Measurements from ENCODE around the gene ADCK1. TPM values are rescaled to one million over a fixed set of nuclear protein-coding genes. Genes with fewer than 3 reads are reported as not detected.

ADCK1 gene
- total RNA-seq, 4 donors from 2014 or later = 5.4 to 7.1 (median 5.6) TPM; not detected in 1

DNA sequence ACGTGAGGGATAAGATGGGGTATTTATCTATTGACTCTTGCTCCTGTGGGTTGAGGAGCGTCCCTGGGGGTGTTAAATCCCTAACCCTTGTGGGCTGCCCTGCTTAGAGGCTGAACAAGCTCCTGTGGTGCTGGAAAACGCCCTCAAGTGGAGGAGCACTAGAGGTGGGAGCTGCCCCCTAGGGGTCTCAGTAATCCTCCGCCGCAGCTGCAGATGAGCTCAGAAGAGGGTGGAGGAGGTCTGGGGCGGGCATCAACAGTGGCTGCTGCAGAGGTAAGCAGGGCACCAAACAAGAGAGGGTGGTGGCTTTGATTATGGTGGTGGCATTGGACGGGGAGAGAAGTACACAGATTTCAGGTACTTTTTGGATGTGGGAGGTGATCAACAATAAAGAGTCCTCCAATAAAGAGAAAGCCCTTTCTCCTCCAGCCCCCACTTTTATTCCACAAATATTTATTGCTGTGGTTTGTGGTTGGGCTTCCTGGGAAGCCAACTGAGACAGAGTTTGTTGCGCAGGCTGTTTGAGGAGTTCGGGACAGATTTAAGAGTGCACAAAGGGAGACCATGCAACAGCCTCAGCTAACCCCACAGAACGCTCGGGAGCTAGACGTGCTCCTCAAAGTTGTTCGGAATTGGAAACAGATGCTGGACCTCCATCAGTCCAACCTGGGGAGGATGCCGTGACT, 179.9 kb downstream of the ADCK1 start:
- TF ChIP-seq, protein P1, sequence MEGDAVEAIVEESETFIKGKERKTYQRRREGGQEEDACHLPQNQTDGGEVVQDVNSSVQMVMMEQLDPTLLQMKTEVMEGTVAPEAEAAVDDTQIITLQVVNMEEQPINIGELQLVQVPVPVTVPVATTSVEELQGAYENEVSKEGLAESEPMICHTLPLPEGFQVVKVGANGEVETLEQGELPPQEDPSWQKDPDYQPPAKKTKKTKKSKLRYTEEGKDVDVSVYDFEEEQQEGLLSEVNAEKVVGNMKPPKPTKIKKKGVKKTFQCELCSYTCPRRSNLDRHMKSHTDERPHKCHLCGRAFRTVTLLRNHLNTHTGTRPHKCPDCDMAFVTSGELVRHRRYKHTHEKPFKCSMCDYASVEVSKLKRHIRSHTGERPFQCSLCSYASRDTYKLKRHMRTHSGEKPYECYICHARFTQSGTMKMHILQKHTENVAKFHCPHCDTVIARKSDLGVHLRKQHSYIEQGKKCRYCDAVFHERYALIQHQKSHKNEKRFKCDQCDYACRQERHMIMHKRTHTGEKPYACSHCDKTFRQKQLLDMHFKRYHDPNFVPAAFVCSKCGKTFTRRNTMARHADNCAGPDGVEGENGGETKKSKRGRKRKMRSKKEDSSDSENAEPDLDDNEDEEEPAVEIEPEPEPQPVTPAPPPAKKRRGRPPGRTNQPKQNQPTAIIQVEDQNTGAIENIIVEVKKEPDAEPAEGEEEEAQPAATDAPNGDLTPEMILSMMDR (IDR thresholded peaks at IDR 0.05) = no peak
- TF ChIP-seq POLR2A (IDR thresholded peaks at IDR 0.05) = no peak
- intact Hi-C loops (cut with DNase I; ENCODE audit: low total_unique reads) = no loop called here
- Histone ChIP-seq H3K9me3 (no peaks in the 10 kb centered on the region), H3K27ac (no peak overlapping the region), H3K36me3 (no peaks in the 10 kb centered on the region), H3K4me1 (no peaks in the 10 kb centered on the region), H3K4me3 (no peak overlapping the region), H3K27me3 (no peaks in the 10 kb centered on the region)
- no peak for DNase-seq

DNA sequence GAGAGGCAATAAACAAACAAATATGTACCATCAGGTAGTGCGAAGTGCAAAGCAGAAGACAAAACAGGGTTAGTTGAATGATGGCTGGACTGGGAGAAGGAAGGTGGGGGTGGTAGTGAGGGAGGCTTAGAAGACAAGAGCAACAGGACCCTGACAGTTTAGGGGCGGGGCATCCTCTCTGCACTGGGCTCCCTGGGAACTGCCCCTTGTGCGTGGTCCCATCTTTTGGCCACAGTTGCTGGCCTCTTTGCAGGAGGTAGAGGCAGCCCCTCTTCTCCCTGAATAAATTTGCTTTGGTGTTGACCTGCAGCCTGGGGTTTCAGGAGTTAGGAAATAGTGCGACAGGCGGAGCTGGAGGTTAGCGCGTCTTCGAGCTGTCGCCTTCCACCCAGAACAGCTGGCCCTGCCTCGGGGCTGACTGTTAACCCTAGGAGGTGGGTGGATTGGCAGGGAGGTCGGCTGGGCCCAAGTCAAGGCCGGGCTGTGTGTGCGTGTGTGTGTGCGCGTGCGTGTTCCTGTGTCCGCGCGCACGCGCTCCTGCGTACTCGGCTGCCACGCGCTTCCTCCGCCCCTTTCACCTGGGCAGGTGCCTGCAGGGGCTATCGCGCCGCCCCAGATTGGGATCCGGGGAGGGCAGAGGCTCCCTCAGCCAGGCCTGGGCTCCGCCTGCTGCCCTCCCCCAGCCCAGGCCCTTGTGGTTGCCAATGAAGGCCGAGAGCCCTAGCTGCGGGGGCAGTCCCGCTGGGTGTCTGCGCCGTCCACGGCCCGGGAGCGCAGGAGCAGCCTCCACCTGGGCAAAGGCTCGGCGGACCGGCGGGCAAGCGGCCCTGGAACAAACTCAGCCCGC, 180.8 kb downstream of the ADCK1 start:
- no peaks in the 10 kb centered on the region for H3K27me3 ChIP-seq
- no peaks in the 10 kb centered on the region for H3K9me3 ChIP-seq
- TF ChIP-seq, protein P1 (IDR thresholded peaks at IDR 0.05) = no peak
- no peak for TF ChIP-seq POLR2A (IDR thresholded peaks at IDR 0.05)
- no peak for DNase-seq
- intact Hi-C loops (cut with DNase I; ENCODE audit: low total_unique reads) = no loop called here
- no peaks in the 10 kb centered on the region for H3K36me3 ChIP-seq
- H3K27ac ChIP-seq = no peak overlapping the region
- no peaks in the 10 kb centered on the region for H3K4me1 ChIP-seq
- H3K4me3 ChIP-seq = no peak overlapping the region

Small RNA genes within 50 kb of the gene (small RNA-seq; reads per million reads assigned to genes)
- not detected for gene RF00019

Other genes with a start within 250 kb of the ADCK1 start
- 10 to 100 TPM; 12.3 to 64.2 (median 32.1) TPM for gene SPTLC2, start 183.5 kb upstream of the ADCK1 start, total RNA-seq
- gene ALKBH1, start 92.1 kb upstream of the ADCK1 start, total RNA-seq = 10 to 100 TPM in 3 of 4 donors, 1 to 10 TPM in 1; 5.3 to 36.4 (median 16.7) TPM
- 100 to 1,000 TPM in 2 of 4 donors, 10 to 100 TPM in 2; 72.9 to 258 (median 90.9) TPM for gene SLIRP, start 92.0 kb upstream of the ADCK1 start, total RNA-seq
- 10 to 100 TPM; 22.0 to 75.5 (median 66.9) TPM for gene SNW1, start 39.0 kb upstream of the ADCK1 start, total RNA-seq